HepG2 (cell line): ENCODE measurements around the gene TACC2.

Experiments
- EP300 ChIP-seq, 3 experiments: sonication (generic) in 1 of 3; formaldehyde crosslinking in 1 of 3; IDR thresholded peaks; 2 replicates each; pipeline versions ENCODE4 v1.5.1 to v1.6.1; 2011 to 2020; ENCODE audit warnings: low read depth in 2 of 3, low read length in 2 of 3, borderline replicate concordance in 1 of 3, improper control_type of control experiment in 1 of 3, mild to moderate bottlenecking in 1 of 3, missing genetic modification reagents in 1 of 3, moderate library complexity in 1 of 3
- ERF ChIP-seq: IDR thresholded peaks from 2 replicates; pipeline ENCODE4 v1.6.1; 2018; ENCODE audit warnings: missing biosample characterization, missing genetic modification reagents
- KLF12 ChIP-seq: sonication (generic); formaldehyde crosslinking; IDR thresholded peaks from 2 replicates; pipeline ENCODE4 v1.4.0; 2020; ENCODE audit warnings: missing genetic modification reagents, borderline replicate concordance
- MXI1 ChIP-seq: IDR thresholded peaks from 3 replicates; pipeline ENCODE4 v1.6.1; 2012; ENCODE audit warnings: low read depth, low read length, inconsistent platforms, borderline replicate concordance
- NAIF1 ChIP-seq: sonication (generic); formaldehyde crosslinking; IDR thresholded peaks from 2 replicates; pipeline ENCODE4 v1.5.0; 2020; ENCODE audit warnings: mild to moderate bottlenecking, missing genetic modification reagents, borderline replicate concordance
- RBM22 ChIP-seq: fragments of 200-400 bp; formaldehyde crosslinking; optimal IDR thresholded peaks from 2 replicates; pipeline ENCODE3; 2017; ENCODE audit warnings: mild to moderate bottlenecking, low read length, moderate library complexity
- RXRA ChIP-seq: sonication (generic); formaldehyde crosslinking; IDR thresholded peaks from 2 replicates; pipeline ENCODE4 v1.5.1; 2020; ENCODE audit warnings: missing genetic modification reagents
- ZNF253 ChIP-seq: sonication (generic); formaldehyde crosslinking; IDR thresholded peaks from 2 replicates; pipeline ENCODE4 v1.8.0; 2022; ENCODE audit warnings: mild to moderate bottlenecking, missing genetic modification reagents, borderline replicate concordance
- TF ChIP-seq, protein P1 (sequence below): fragments of 450-650 bp; IDR thresholded peaks from 2 replicates; pipeline ENCODE4 v1.6.1; 2017; ENCODE audit warnings: mild to moderate bottlenecking
- TF ChIP-seq, protein P2 (sequence below): sonication (generic); formaldehyde crosslinking; IDR thresholded peaks from 2 replicates; pipeline ENCODE4 v1.5.0; 2020; ENCODE audit warnings: missing genetic modification reagents
- TF ChIP-seq, protein P3 (sequence below): sonication (generic); formaldehyde crosslinking; IDR thresholded peaks from 2 replicates; pipeline ENCODE4 v1.5.0; 2020; ENCODE audit warnings: mild to moderate bottlenecking, missing genetic modification reagents, moderate library complexity
- TF ChIP-seq, protein P4 (sequence below): IDR thresholded peaks from 2 replicates; pipeline ENCODE4 v1.6.1; 2012; ENCODE audit warnings: inconsistent platforms

DNA sequence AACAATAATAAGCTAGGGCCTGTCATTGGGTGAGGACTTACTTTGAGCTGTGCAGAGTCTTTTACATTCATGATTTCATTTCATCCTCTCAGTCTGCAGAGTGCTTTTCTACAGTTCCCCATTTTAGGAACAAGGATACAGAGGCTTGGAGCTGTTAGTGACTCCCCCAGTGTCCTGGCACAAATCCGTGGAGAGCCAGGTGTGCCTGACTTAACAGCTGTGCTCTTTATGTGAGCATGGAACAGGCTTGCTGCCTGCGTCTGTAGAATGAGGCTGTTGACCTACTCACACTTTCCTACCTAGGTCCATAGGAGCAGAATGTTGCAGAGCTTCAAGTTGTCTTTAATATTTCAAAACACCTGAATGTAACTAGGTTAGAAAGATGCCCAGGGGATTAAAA is 231.8 kb downstream of the TACC2 start:
- TF ChIP-seq NAIF1 (CRISPR knock-in tag), result no peak
- TF ChIP-seq KLF12 (CRISPR knock-in tag), result no peak
- TF ChIP-seq ZNF253 (CRISPR knock-in tag), result no peak
- TF ChIP-seq MXI1, result no peak
- TF ChIP-seq, protein P1, sequence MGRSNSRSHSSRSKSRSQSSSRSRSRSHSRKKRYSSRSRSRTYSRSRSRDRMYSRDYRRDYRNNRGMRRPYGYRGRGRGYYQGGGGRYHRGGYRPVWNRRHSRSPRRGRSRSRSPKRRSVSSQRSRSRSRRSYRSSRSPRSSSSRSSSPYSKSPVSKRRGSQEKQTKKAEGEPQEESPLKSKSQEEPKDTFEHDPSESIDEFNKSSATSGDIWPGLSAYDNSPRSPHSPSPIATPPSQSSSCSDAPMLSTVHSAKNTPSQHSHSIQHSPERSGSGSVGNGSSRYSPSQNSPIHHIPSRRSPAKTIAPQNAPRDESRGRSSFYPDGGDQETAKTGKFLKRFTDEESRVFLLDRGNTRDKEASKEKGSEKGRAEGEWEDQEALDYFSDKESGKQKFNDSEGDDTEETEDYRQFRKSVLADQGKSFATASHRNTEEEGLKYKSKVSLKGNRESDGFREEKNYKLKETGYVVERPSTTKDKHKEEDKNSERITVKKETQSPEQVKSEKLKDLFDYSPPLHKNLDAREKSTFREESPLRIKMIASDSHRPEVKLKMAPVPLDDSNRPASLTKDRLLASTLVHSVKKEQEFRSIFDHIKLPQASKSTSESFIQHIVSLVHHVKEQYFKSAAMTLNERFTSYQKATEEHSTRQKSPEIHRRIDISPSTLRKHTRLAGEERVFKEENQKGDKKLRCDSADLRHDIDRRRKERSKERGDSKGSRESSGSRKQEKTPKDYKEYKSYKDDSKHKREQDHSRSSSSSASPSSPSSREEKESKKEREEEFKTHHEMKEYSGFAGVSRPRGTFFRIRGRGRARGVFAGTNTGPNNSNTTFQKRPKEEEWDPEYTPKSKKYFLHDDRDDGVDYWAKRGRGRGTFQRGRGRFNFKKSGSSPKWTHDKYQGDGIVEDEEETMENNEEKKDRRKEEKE, result no peak
- no peak for TF ChIP-seq RXRA (CRISPR knock-in tag)
- TF ChIP-seq RBM22, result no peak
- no peak for TF ChIP-seq ERF (CRISPR knock-in tag)
- TF ChIP-seq, protein P2, sequence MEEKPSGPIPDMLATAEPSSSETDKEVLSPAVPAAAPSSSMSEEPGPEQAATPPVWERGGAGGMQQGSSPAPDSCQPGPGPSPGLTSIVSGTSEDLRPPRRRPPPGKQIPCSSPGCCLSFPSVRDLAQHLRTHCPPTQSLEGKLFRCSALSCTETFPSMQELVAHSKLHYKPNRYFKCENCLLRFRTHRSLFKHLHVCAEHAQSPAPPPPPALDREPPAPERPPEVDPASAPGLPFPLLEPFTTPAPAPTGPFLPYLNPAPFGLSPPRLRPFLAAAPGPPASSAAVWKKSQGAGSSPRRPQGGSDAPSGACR (CRISPR knock-in tag), result no peak
- TF ChIP-seq, protein P3, sequence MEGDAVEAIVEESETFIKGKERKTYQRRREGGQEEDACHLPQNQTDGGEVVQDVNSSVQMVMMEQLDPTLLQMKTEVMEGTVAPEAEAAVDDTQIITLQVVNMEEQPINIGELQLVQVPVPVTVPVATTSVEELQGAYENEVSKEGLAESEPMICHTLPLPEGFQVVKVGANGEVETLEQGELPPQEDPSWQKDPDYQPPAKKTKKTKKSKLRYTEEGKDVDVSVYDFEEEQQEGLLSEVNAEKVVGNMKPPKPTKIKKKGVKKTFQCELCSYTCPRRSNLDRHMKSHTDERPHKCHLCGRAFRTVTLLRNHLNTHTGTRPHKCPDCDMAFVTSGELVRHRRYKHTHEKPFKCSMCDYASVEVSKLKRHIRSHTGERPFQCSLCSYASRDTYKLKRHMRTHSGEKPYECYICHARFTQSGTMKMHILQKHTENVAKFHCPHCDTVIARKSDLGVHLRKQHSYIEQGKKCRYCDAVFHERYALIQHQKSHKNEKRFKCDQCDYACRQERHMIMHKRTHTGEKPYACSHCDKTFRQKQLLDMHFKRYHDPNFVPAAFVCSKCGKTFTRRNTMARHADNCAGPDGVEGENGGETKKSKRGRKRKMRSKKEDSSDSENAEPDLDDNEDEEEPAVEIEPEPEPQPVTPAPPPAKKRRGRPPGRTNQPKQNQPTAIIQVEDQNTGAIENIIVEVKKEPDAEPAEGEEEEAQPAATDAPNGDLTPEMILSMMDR (CRISPR knock-in tag), result no peak
- TF ChIP-seq EP300 (IDR thresholded peaks at IDR 0.05; ENCODE audit: low read depth in 2 of 2, low read length in 2 of 2), result no peak
- no peak for TF ChIP-seq EP300 (CRISPR knock-in tag; IDR thresholded peaks at IDR 0.05; ENCODE audit: borderline replicate concordance)
- TF ChIP-seq, protein P4, sequence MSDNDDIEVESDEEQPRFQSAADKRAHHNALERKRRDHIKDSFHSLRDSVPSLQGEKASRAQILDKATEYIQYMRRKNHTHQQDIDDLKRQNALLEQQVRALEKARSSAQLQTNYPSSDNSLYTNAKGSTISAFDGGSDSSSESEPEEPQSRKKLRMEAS, result no peak
